NOMO-1 treated with DMSO at 0.1 percent for 48 hours (cell line): ENCODE results near the gene GTF2H4.
"Not testable (repeated sequence)": the region's sequence is repeated elsewhere in the genome, so short reads cannot be mapped to it uniquely, and the experiment has no call there.

Source experiments
- DNase-seq: peaks from one replicate; lab custom pipeline; 2025; ENCODE audit not compliant: unreplicated experiment; lab: John Stamatoyannopoulos, UW

GTF2H4 gene

GRCh38 chr6:30907758-30908591, at the start of gene GTF2H4:
Gene GTF2H4 (plus strand): TSS chr6:30908207.
- peak; percentile 99 for DNase-seq

DNA sequence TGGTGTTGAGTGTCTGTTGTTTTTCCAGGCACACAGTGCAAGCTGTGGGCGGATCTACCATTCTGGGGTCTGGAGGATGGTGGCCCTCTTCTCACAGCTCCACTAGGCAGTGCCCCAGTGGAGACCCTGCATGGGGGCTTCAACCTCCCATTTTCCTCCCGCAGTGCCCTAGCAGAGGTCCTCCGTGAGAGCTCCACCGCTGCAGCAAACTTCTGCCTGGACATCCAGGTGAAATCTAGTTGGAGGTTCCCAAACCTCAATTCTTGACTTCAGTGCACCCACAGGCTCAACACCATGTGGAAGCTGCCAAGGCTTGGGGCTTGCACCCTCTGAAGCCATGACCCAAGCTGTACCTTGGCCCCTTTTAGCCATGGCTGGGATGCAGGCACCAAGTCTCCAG, 48.3 kb upstream of the GTF2H4 start:
- DNase-seq: not testable (repeated sequence)

- no peak for DNase-seq
Measured at GRCh38 chr6:30861257-30862048, 46.6 kb upstream of the GTF2H4 start.

DNA sequence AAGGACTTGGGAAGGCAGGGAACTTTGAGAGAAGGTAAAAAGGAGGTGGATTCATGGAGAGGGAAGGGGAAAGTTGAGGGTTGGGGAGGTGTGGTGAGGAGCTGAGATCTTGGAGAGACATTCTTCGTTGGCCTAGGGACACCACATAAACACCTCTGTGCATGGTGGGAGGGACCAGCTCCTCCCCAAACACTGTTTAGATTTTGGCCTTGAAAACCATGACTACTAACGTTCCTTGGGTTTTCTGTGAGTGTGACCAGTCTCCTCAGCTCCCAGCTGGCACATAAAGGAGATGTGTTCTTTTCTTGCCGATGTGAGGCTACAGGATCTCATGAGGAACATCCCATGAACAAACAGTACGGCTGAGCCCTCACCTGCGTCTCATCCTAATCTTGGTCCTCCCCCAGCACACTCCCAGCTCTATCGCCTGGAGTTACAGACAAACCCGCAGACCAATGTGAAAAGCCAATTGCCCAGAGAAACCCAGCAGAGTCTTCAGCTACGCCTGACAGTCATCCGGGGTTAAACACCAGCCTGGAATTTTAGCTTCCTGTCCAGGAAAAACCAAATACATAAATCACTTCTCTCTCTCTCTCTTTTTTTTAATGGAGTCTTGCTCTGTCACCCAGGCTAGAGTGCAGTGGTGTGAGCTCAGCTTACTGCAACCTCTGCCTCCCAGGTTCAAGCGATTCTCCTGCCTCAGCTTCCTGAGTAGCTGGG, 45.7 kb upstream of the GTF2H4 start:
- no peak for DNase-seq

DNA sequence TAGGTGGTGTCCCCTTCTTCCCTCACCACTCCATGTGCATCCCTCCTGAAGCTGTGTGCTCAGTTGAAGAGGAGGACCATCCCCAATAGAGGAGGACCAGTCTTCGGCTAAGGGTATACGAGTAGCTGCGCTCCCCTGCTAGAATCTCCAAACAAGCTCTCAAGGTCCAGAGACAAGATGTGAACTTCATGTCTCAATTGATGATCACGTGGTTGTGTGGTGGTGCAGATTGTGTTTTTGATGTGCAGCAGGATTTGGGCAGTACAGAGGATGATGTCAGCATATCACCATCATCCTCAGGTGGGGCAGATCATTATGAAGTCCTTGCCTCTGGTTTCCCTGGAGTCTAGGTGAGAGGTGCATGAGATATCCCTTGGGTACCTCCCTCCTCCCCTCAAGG, 43.7 kb upstream of the GTF2H4 start:
- no peak for DNase-seq

DNA sequence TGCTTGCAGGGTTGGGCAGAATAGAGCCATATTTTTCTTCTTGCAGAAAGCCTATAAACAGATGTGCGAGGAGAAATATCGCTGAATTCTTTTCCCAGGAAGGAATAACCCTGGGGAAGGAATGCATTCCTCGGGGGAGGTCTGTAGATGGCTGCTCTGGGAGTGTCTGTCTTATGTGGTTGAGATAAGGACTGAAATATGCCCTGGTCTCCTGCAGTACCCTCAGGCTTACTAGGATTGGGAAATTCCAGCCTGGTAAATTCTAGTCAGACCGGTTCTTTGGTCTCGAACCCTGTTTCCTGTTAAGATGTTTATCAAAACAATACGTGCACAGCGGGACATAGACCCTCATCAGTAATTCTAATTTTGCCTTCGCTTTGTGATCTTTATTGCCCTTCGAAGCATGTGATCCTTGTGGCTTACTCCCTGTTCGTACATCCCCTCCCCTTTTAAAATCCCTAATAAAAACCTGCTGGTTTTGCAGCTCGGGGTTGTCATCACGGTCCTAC, 38.7 kb upstream of the GTF2H4 start:
- not testable (repeated sequence) for DNase-seq

GRCh38 chr6:30870546-30870945, 37.5 kb upstream of the GTF2H4 start:
- DNase-seq: no peak

DNA sequence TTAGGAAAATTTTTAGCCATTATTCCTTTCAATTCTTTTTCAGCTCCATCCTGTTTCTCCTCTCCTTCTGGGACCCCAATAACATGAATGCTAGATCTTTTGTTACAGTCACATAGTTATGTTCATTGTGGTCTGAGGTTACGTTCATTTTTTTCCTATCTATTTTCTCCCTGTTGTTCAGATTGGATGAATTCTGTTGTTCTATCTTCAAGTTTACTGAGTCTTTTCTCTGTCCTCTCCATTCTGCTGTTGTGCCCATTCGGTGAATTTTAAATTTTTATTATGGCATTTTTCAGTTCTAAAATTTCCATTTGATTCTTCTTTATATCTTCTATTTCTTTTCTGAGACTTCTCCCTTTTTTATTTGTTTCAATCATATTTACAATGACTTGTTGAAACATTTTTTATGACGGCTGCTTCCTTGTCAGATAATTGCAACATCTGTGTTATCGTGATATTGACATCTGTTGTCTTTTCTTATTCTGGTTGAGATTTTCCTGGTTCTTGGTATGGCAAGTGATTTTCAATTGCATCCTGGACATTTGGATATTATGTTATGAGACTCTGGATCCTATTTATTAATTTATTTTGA, 36.3 kb upstream of the GTF2H4 start:
- no peak for DNase-seq

DNA sequence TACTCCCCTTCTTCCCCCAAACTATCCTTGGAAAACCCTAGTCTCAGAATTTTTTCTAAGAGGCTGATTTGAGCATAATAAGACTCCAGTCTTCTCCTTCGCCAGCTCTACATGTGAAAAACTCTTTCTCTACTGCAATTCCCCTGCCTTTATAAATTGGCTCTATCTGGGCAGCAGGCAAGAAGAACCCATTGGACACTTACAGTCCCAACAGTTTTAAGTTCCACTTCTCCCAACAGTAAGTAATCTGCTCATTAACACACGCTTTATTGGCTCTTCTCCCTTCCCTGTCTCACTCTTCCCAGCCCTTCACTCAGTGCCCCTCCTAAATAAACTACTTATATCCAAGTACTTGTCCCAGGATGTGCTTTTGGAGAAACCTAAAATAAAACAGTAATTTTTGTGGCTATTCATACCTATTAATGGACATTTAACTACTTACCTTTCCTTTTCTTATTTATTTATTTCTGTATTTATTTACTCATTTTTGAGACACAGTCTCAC, 34.8 kb upstream of the GTF2H4 start:
- DNase-seq: no peak

DNA sequence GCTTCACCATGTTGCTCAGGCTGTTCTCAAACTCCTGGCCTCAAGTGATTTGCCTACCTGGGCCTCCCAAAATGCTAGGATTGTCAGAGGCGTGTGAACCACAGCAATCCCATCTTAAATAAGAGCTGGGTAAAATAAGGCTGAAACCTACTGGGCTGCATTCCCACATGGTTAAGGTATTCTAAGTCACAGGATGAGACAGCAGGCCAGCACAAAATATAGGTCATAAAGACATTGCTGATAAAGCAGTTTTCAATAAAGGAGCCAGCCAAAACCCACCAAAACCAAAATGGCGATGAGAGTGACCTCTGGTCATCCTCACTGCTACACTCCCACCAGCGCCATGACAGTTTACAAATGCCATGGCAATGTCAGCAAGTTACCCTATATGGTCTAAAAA, 34.2 kb upstream of the GTF2H4 start:
- DNase-seq: not testable (repeated sequence)

- no peak for DNase-seq
Measured at GRCh38 chr6:30875244-30876038, 32.6 kb upstream of the GTF2H4 start.

- no peak for DNase-seq
Measured at GRCh38 chr6:30876039-30876730, 31.8 kb upstream of the GTF2H4 start.

GRCh38 chr6:30877419-30878262, 30.4 kb upstream of the GTF2H4 start:
- DNase-seq: peak; percentile 54

DNA sequence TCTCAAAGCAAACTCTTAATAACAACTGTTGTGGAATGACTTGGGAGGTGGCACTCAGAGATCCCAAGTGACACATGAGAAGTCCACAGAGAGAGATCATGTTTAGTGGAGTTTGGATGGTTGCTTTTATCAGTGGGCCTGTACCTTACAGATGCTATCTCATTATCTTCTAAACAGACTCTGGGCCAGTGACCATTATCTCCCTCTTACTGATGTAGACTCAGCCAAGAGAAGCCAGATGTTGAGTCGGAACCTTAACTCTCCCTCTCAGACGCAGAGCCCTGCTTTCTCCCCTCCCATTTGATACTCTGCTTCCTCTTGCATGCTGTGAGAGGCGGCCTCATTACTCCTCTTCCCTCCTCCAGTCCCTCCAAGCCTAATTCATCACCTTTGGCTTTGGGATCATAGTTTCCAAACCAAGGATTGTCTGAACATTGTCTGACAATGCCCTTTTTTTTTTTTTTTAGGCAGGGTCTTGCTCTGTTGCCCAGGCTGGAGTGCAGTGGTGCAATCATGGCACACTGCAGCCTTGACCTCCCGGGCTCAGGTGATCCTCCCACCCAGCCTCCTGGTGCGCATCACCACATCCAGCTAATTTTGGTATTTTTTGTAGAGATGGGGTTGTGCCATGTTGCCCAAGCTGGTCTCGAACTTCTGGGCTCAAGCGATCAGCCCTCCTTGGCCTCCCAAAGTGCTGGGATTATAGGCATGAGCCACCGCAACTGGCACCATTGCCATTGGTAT, 28.2 kb upstream of the GTF2H4 start:
- no peak for DNase-seq

GRCh38 chr6:30880698-30881252, 27.2 kb upstream of the GTF2H4 start:
- DNase-seq: no peak

DNA sequence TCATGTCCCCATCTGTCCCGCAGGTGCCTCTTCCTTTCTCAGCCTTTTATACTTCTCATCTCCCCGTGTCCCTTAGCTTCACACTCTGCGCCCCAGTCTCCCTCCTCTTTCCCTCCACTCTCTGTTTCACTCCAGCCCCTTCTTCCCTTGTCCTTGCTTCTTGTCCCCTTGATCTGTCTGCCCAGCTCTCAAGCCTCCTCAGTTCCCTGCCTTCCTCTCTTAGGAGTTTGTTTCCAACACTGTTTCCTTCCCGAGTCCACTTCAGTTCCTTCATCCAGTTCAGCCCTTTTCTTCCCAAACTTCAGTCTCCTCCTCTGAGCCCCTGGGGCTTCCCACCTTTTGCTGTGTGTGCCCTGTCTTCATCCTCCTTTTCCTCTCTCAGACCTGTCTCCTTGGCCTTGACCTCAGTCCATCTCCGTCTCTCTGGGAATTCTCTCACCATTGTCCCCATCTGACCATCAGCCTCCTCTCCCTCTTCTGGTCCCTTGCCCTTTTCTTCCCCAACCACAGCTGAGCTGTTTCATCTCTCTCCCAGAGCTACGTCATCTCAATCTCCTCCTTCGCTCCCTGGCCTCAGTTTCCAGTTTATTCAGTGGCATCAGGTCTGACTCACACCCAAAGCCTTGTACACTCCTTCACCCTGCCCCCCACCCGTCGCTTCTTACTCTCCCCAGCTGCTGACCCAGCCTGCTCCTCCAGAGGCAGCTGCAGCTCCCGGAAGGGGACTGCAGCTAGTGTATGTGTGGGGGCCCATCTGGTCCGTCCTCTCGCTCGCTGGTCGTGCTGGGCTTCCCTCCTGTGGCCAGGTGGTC, 26.4 kb upstream of the GTF2H4 start:
- no peak for DNase-seq
